Adrenal gland (tissue), 12 donors: ENCODE data around the gene ADGRE3. TPM values are rescaled to one million over a fixed set of nuclear protein-coding genes. Genes with fewer than 3 reads are reported as not detected.
"Not testable (repeated sequence)": the region's sequence is repeated elsewhere in the genome, so short reads cannot be mapped to it uniquely, and the experiment has no call there.

Experiments
- DNase-seq, 7 donors: peaks; one replicate each; pipeline ENCODE4 v3.0.0-alpha.2; 2019 to 2020
- H3K27ac ChIP-seq, 5 donors: fragments of 200-600 bp; sonication (generic) in 4 of 5; 1 replicate in 3 of 5; 2 replicates in 2 of 5; pipeline versions ENCODE4 v1.5.1 to v1.8.0; 2016 to 2020; ENCODE audit warnings: mild to moderate bottlenecking in 1 of 5
- H3K27me3 ChIP-seq: fragments of 200-600 bp; 2 replicates; pipeline ENCODE4 v1.8.0; 2021
- H3K36me3 ChIP-seq, 2 donors: fragments of 200-600 bp; replicated peaks in 1 of 2; 1 replicate in 1 of 2; 2 replicates in 1 of 2; pipeline versions ENCODE4 v1.5.1 to v1.8.0; 2018 to 2022
- H3K4me1 ChIP-seq, 2 donors: fragments of 200-600 bp; replicated peaks in 1 of 2; 1 replicate in 1 of 2; 2 replicates in 1 of 2; pipeline versions ENCODE4 v1.5.1 to v1.8.0; 2018 to 2021
- H3K4me3 ChIP-seq, 4 donors: fragments of 200-600 bp; sonication (generic) in 3 of 4; one replicate each; pipeline ENCODE4 v1.5.1; 2016 to 2018
- H3K9me3 ChIP-seq, 3 donors: fragments of 200-600 bp; sonication (generic) in 1 of 3; replicated peaks in 1 of 3; 1 replicate in 2 of 3; 2 replicates in 1 of 3; pipeline versions ENCODE4 v1.5.1 to v1.8.0; 2016 to 2021
- CTCF ChIP-seq, 6 experiments: fragments of 450-650 bp in 4 of 6; fragments of 200-600 bp in 2 of 6; sonication (generic) in 1 of 6; IDR thresholded peaks; 1 replicate in 5 of 6; 2 replicates in 1 of 6; pipeline versions ENCODE4 v1.5.1 to v1.8.0; 2016 to 2021; ENCODE audit warnings: antibody characterized with exemption in 6 of 6, mild to moderate bottlenecking in 2 of 6, moderate library complexity in 1 of 6
- POLR2A ChIP-seq, 2 donors: fragments of 450-650 bp; IDR thresholded peaks; one replicate each; pipeline ENCODE4 v1.6.1; 2017; ENCODE audit warnings: antibody characterized with exemption in 2 of 2, mild to moderate bottlenecking in 2 of 2, moderate library complexity in 1 of 2
- WGBS, 4 donors: extraction: QIAGEN DNeasy Blood & Tissue Kit in 2 of 4; methylation state at CpG; one replicate each; pipeline versions ENCODE4 v1.1.5 to v1.1.7; 2013 to 2017; 5-methylcytosine and 5-hydroxymethylcytosine counted together
- intact Hi-C, 2 donors: fragments of 100-400 bp; cut with DNase I; formaldehyde crosslinking; loops; one replicate each; pipeline versions ENCODE4 v1.14.1 to v1.15.0; 2022 to 2023
- polyA plus RNA-seq, 3 donors: library from polyadenylated mRNA; stranded (reverse); fragments of 200-250 nt in 2 of 3; fragments of 350-450 nt in 1 of 3; fragmentation: Illumina TruSeq in 1 of 3; extraction: RNeasy Lipid Tissue Mini Kit (QIAGEN cat#74804) in 1 of 3; gene quantifications; one replicate each; pipeline ENCODE4 v1.2.3, GENCODE V29; 2013 to 2014
- total RNA-seq, 9 donors: library from RNA; depleted of rRNA in 4 of 9; stranded (reverse); fragments of >200 nt in 4 of 9; fragments of 120-200 nt in 1 of 9; fragmentation: NEBNext Ultra II Directional in 1 of 9; extraction: Animal tissue kit (Norgen Biotek cat#: 25700) in 1 of 9; gene quantifications; one replicate each; pipeline versions ENCODE4 v1.1.0 to v1.2.4, GENCODE V29; 2013 to 2023
- donor health status: healthy with polysubstance abuse.
- donor health status: Bipolar disorder and iron deficiency.
- donor health status: DM: yes; HTN: yes; CAD: no.
- donor health status: DM: no; HTN: no; CAD: no.
- donor health status: DM: no; HTN: no; CAD: no.
- donor health status: DM: yes; HTN: yes; CAD: no.

The ADGRE3 gene
- total and polyA plus RNA-seq, 12 donors = 0.06 to 0.39 TPM; not detected in 10

GRCh38 chr19:14639536-14640277, 34.9 kb downstream of the ADGRE3 start:
- no peak for DNase-seq
- H3K4me1 ChIP-seq = no peaks in the 10 kb centered on the region
- no peak overlapping the region for H3K27ac ChIP-seq
- no peaks in the 10 kb centered on the region for H3K36me3 ChIP-seq
- H3K27me3 ChIP-seq = no peaks in the 10 kb centered on the region
- intact Hi-C loops = no loop called here
- TF ChIP-seq CTCF (IDR thresholded peaks at IDR 0.05) = no peak
- no peak for TF ChIP-seq POLR2A (IDR thresholded peaks at IDR 0.05)
- no peaks in the 10 kb centered on the region for H3K9me3 ChIP-seq
- H3K4me3 ChIP-seq = no peak overlapping the region
- 38 to 49% (median 46%) methylated on average over 4 of the region's 4 CpGs for WGBS, 4 donors

- no peak overlapping the region for H3K27ac ChIP-seq
- no peaks in the 10 kb centered on the region for H3K9me3 ChIP-seq
- WGBS, 4 donors = 5 to 18% (median 17%) methylated on average over 1 of the region's 1 CpG
- H3K4me3 ChIP-seq = no peak overlapping the region
- DNase-seq = no peak
- H3K36me3 ChIP-seq = no peaks in the 10 kb centered on the region
- intact Hi-C loops = no loop called here
- TF ChIP-seq CTCF (IDR thresholded peaks at IDR 0.05) (no peak), POLR2A (IDR thresholded peaks at IDR 0.05) (no peak)
- H3K27me3 ChIP-seq = no peaks in the 10 kb centered on the region
- H3K4me1 ChIP-seq = no peaks in the 10 kb centered on the region
Observed at GRCh38 chr19:14632286-14632685, 42.4 kb downstream of the ADGRE3 start.

- Histone ChIP-seq H3K36me3 (no peaks in the 10 kb centered on the region), H3K4me3 (no peak overlapping the region), H3K4me1 (no peaks in the 10 kb centered on the region), H3K27me3 (no peaks in the 10 kb centered on the region), H3K27ac (no peak overlapping the region), H3K9me3 (no peaks in the 10 kb centered on the region)
- intact Hi-C loops = no loop called here
- no peak for DNase-seq
- WGBS, 4 donors = 73 to 90% (median 79%) methylated on average over 1 of the region's 1 CpG
- TF ChIP-seq CTCF (IDR thresholded peaks at IDR 0.05) = no peak
- TF ChIP-seq POLR2A (IDR thresholded peaks at IDR 0.05) = no peak
Observed at GRCh38 chr19:14629557-14629956, 45.1 kb downstream of the ADGRE3 start.

- intact Hi-C loops, DNase-seq: not testable (repeated sequence)
- 69 to 75% (median 73%) methylated on average over 6 of the region's 6 CpGs for WGBS, 4 donors
Observed at GRCh38 chr19:14624491-14624890, 50.2 kb downstream of the ADGRE3 start.

GRCh38 chr19:14619404-14619803, 55.2 kb downstream of the ADGRE3 start:
- Histone ChIP-seq H3K9me3 (peaks cover 0 to 13% (median 0%) of the 10 kb centered on the region in 3 donors), H3K27me3 (no peaks in the 10 kb centered on the region), H3K4me1 (no peaks in the 10 kb centered on the region), H3K27ac (no peak overlapping the region), H3K4me3 (no peak overlapping the region), H3K36me3 (no peaks in the 10 kb centered on the region)
- intact Hi-C loops = no loop called here
- TF ChIP-seq POLR2A (IDR thresholded peaks at IDR 0.05) (no peak), CTCF (IDR thresholded peaks at IDR 0.05) (no peak)
- no peak for DNase-seq

More at GRCh38 chr19:14624491-14624890, 50.2 kb downstream of the ADGRE3 start:
- not testable (repeated sequence) for H3K27me3 ChIP-seq, H3K4me3 ChIP-seq, H3K36me3 ChIP-seq, H3K27ac ChIP-seq, H3K9me3 ChIP-seq, H3K4me1 ChIP-seq
